Measurements from ENCODE around the gene KIAA0825.

- no peak for TF ChIP-seq CTCF (IDR thresholded peaks at IDR 0.05)
- no peak for TF ChIP-seq POLR2A (IDR thresholded peaks at IDR 0.05)
These were observed 23.0 kb downstream of the KIAA0825 start for GRCh38 chr5:94595281-94595840.
